GM10266 (cell line): ENCODE data around the gene EREG.

Experiments
- DNase-seq: peaks from one replicate; pipeline ENCODE4 v3.0.0; 2012; ENCODE audit errors: extremely low spot score
- TF ChIP-seq, protein P1 (sequence below): IDR thresholded peaks from 2 replicates; pipeline ENCODE4 v1.5.1; 2012; ENCODE audit warnings: mild to moderate bottlenecking, low read depth; ENCODE audit not compliant: control insufficient read depth, insufficient read depth; ENCODE audit errors: missing control alignments

EREG gene

GRCh38 chr4:74364652-74365491, at the start of gene EREG:
Gene EREG, plus strand, starts transcription at chr4:74365145. Its CDS starts 164 bp downstream, at chr4:74365309.
- TF ChIP-seq, protein P1, sequence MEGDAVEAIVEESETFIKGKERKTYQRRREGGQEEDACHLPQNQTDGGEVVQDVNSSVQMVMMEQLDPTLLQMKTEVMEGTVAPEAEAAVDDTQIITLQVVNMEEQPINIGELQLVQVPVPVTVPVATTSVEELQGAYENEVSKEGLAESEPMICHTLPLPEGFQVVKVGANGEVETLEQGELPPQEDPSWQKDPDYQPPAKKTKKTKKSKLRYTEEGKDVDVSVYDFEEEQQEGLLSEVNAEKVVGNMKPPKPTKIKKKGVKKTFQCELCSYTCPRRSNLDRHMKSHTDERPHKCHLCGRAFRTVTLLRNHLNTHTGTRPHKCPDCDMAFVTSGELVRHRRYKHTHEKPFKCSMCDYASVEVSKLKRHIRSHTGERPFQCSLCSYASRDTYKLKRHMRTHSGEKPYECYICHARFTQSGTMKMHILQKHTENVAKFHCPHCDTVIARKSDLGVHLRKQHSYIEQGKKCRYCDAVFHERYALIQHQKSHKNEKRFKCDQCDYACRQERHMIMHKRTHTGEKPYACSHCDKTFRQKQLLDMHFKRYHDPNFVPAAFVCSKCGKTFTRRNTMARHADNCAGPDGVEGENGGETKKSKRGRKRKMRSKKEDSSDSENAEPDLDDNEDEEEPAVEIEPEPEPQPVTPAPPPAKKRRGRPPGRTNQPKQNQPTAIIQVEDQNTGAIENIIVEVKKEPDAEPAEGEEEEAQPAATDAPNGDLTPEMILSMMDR = no peak
- DNase-seq = peak; percentile 29

- TF ChIP-seq, protein P1 = no peak
Measured at GRCh38 chr4:74315376-74315775, 49.6 kb upstream of the EREG start.

GRCh38 chr4:74316397-74316796, 48.5 kb upstream of the EREG start:
- TF ChIP-seq, protein P1 = no peak
- no peak for DNase-seq

More at GRCh38 chr4:74315376-74315775, 49.6 kb upstream of the EREG start:
- DNase-seq = no peak

GRCh38 chr4:74317616-74318246, 47.2 kb upstream of the EREG start:
- TF ChIP-seq, protein P1 = no peak
- no peak for DNase-seq

- no peak for DNase-seq
- TF ChIP-seq, protein P1 = no peak
Measured at GRCh38 chr4:74318276-74318675, 46.7 kb upstream of the EREG start.

- TF ChIP-seq, protein P1 = no peak
- no peak for DNase-seq
Measured at GRCh38 chr4:74319470-74319869, 45.5 kb upstream of the EREG start.
